GM12878 (cell line): Measurements from ENCODE around the gene SPATS2L. TPM values are rescaled to one million over a fixed set of nuclear protein-coding genes. Genes with fewer than 3 reads are reported as not detected.
A peak's percentile ranks its signal among the peaks of the same experiment; 100 is the strongest.

Source experiments
- ATAC-seq: fragments of 200-7000 bp; cut with Tn5 transposase; 3 replicates; pipeline ENCODE4 v1.9.1; 2020; ENCODE audit warnings: mild to moderate bottlenecking, moderate library complexity
- BruUV-seq: library from RNA; stranded (reverse); fragments of 400-500 nt; replicated peaks from 2 replicates; lab custom pipeline; 2021; lab: Mats Ljungman, UMichigan
- CTCF ChIA-PET: fragments of 300-600 bp; sonication (Branson Sonifier 250); formaldehyde crosslinking; extraction: SDS; loops from one replicate; lab custom pipeline; 2021; ENCODE audit warnings: inconsistent platforms; lab: Yijun Ruan, JAX
- POLR2A ChIA-PET: fragments of 350-600 bp; formaldehyde crosslinking; extraction: SDS; loops from one replicate; lab custom pipeline; 2021; ENCODE audit warnings: inconsistent platforms; lab: Charles Lee
- RAD21 ChIA-PET: fragments of 300-600 bp; sonication (Branson Sonifier 250); formaldehyde crosslinking; loops from one replicate; lab custom pipeline; 2023; ENCODE audit warnings: antibody characterized with exemption; ENCODE audit not compliant: unreplicated experiment; lab: Charles Lee
- SMC1A ChIA-PET: fragments of 300-600 bp; sonication (Branson Sonifier 250); formaldehyde crosslinking; loops from one replicate; lab custom pipeline; 2023; ENCODE audit not compliant: unreplicated experiment, uncharacterized antibody; lab: Charles Lee
- DNase-seq: peaks from one replicate; pipeline ENCODE4 v3.0.0-alpha.2; 2011; ENCODE audit warnings: low read depth, low spot score
- FAIRE-seq: peaks from 3 replicates; lab custom pipeline; 2011; peaks lifted over from hg19 to GRCh38; lab: Jason Lieb, UNC
- H2AFZ ChIP-seq: 2 replicates; pipeline ENCODE4 v1.6.0; 2011; ENCODE audit warnings: low read depth, low read length, control low read depth; ENCODE audit not compliant: control insufficient read depth
- H3K27ac ChIP-seq: 2 replicates; pipeline ENCODE4 v1.5.1; 2011; ENCODE audit warnings: control low read depth; ENCODE audit not compliant: control insufficient read depth, insufficient read depth
- H3K27me3 ChIP-seq, 2 experiments: replicated peaks in 1 of 2; 2 replicates each; pipeline versions ENCODE4 v1.6.0 to v1.6.1; 2011; ENCODE audit warnings: low read length in 1 of 2; ENCODE audit not compliant: control insufficient read depth in 2 of 2, insufficient read depth in 2 of 2
- H3K36me3 ChIP-seq, 2 experiments: 2 replicates each; pipeline ENCODE4 v1.5.1; 2011; ENCODE audit warnings: low read length in 1 of 2; ENCODE audit not compliant: control insufficient read depth in 2 of 2, insufficient read depth in 2 of 2
- H3K4me1 ChIP-seq: 2 replicates; pipeline ENCODE4 v1.6.1; 2011; ENCODE audit warnings: mild to moderate bottlenecking, low read length, moderate library complexity, mixed read lengths; ENCODE audit not compliant: control insufficient read depth, insufficient read depth
- H3K4me2 ChIP-seq: 2 replicates; pipeline ENCODE4 v1.6.0; 2011; ENCODE audit warnings: control low read depth; ENCODE audit not compliant: control insufficient read depth, insufficient read depth
- H3K4me3 ChIP-seq: fragments of 200-600 bp; sonication (generic); 2 replicates; pipeline ENCODE4 v1.5.1; 2016
- H3K79me2 ChIP-seq: 2 replicates; pipeline ENCODE4 v1.6.0; 2011; ENCODE audit warnings: low read length; ENCODE audit not compliant: control insufficient read depth, insufficient read depth
- H3K9ac ChIP-seq: 2 replicates; pipeline ENCODE4 v1.8.0; 2011; ENCODE audit warnings: low read length, control low read depth, mixed read lengths; ENCODE audit not compliant: control insufficient read depth, insufficient read depth
- H3K9me3 ChIP-seq: replicated peaks from 3 replicates; pipeline ENCODE4 v1.5.1; 2011; ENCODE audit warnings: mild to moderate bottlenecking, low read length; ENCODE audit not compliant: control insufficient read depth, insufficient read depth
- H4K20me1 ChIP-seq: 2 replicates; pipeline ENCODE4 v1.6.0; 2011; ENCODE audit not compliant: control insufficient read depth, insufficient read depth
- ASH2L ChIP-seq: fragments of 300-600, 200-600 bp; sonication (generic); IDR thresholded peaks from 2 replicates; pipeline ENCODE4 v1.6.1; 2017; ENCODE audit warnings: low read depth, mild to moderate bottlenecking, borderline replicate concordance
- BCL11A ChIP-seq: IDR thresholded peaks from 2 replicates; pipeline ENCODE4 v1.6.1; 2011; ENCODE audit warnings: low read depth, low read length
- CEBPB ChIP-seq, 2 experiments: fragments of 150-350 bp in 1 of 2; IDR thresholded peaks; 2 replicates each; pipeline ENCODE4 v1.6.1; 2012 to 2014; ENCODE audit warnings: low read depth in 2 of 2, low read length in 2 of 2, borderline replicate concordance in 1 of 2, inconsistent platforms in 1 of 2
- CHD4 ChIP-seq: fragments of 200-600 bp; sonication (generic); IDR thresholded peaks from 2 replicates; pipeline ENCODE4 v1.6.1; 2016; ENCODE audit warnings: mild to moderate bottlenecking
- EZH2 ChIP-seq: IDR thresholded peaks from 2 replicates; pipeline ENCODE4 v1.6.1; 2012; ENCODE audit warnings: low read depth, mild to moderate bottlenecking, control low read depth, inconsistent platforms, low read length, borderline replicate concordance; ENCODE audit not compliant: control insufficient read depth
- HDGF ChIP-seq: fragments of 450-650 bp; IDR thresholded peaks from 2 replicates; pipeline ENCODE4 v1.6.1; 2016; ENCODE audit warnings: antibody characterized with exemption
- IKZF2 ChIP-seq, 2 experiments: fragments of 450-650 bp; IDR thresholded peaks; 2 replicates each; pipeline ENCODE4 v1.6.1; 2017; ENCODE audit warnings: mild to moderate bottlenecking in 2 of 2, moderate library complexity in 2 of 2
- JUND ChIP-seq: IDR thresholded peaks from 2 replicates; pipeline ENCODE4 v1.6.1; 2012; ENCODE audit warnings: low read depth, mild to moderate bottlenecking, low read length, improper control_type of control experiment, moderate library complexity
- MTA3 ChIP-seq: IDR thresholded peaks from 2 replicates; pipeline ENCODE4 v1.6.1; 2012; ENCODE audit warnings: low read length, inconsistent platforms, borderline replicate concordance
- NR2C2 ChIP-seq: IDR thresholded peaks from 2 replicates; pipeline ENCODE4 v1.6.1; 2011; ENCODE audit warnings: borderline replicate concordance, low read depth; ENCODE audit not compliant: control insufficient read depth, insufficient read length
- SPI1 ChIP-seq: IDR thresholded peaks from 2 replicates; pipeline ENCODE4 v1.6.1; 2011; ENCODE audit warnings: low read depth, mild to moderate bottlenecking, low read length, moderate library complexity, borderline replicate concordance; ENCODE audit not compliant: insufficient read depth
- TCF3 ChIP-seq: IDR thresholded peaks from 2 replicates; pipeline ENCODE4 v1.6.1; 2012; ENCODE audit warnings: low read depth, mild to moderate bottlenecking, low read length, borderline replicate concordance; ENCODE audit not compliant: insufficient read depth
- ZZZ3 ChIP-seq: IDR thresholded peaks from 2 replicates; pipeline ENCODE4 v1.6.1; 2011; ENCODE audit warnings: low read depth; ENCODE audit not compliant: control insufficient read depth, insufficient read length
- WGBS: methylation state at CpG from one replicate; pipeline ENCODE4 v1.1.6; 2016; ENCODE audit warnings: low lambda C conversion rate; ENCODE audit not compliant: insufficient replicate concordance, insufficient coverage; ENCODE audit errors: missing lambda C conversion rate; 5-methylcytosine and 5-hydroxymethylcytosine counted together
- in situ Hi-C: fragments of 300-500 bp; cut with MboI; formaldehyde crosslinking; loops from 9 replicates; pipeline ENCODE4 v1.14.3; 2018; ENCODE audit warnings: mixed read lengths
- intact Hi-C: fragments of 100-400 bp; cut with micrococcal nuclease; formaldehyde crosslinking; loops from one replicate; pipeline ENCODE4 v1.14.2; 2022; ENCODE audit not compliant: unreplicated experiment
- polyA plus RNA-seq, 11 experiments: library from polyadenylated mRNA; depleted of rRNA in 4 of 11; unstranded in 6 of 11; stranded (reverse) in 5 of 11; fragments of >200 nt; fragmentation: Nextera tagmentation in 4 of 11; fragmentation: Illumina TruSeq in 1 of 11; extraction: Ambion mirVana in 4 of 11; extraction: Trizol in 1 of 11; gene quantifications; 1 replicate in 1 of 11; 2 replicates in 10 of 11; pipeline versions ENCODE4 v1.2.1 to v1.2.3, GENCODE V29; 2011 to 2016; ENCODE audit warnings: inconsistent platforms in 2 of 11, missing spikeins in 2 of 11, low read depth in 1 of 11
- total RNA-seq, 4 experiments: library from RNA; depleted of rRNA in 3 of 4; stranded (reverse); fragments of >200 nt in 3 of 4; fragmentation: Illumina TruSeq in 1 of 4; extraction: Trizol in 1 of 4; gene quantifications; 2 replicates each; pipeline versions ENCODE4 v1.2.1 to v1.2.3, GENCODE V29; 2013 to 2021
- TF ChIP-seq, protein P1 (sequence below): fragments of 450-650 bp; formaldehyde crosslinking; IDR thresholded peaks from 2 replicates; pipeline ENCODE4 v1.5.0; 2022; ENCODE audit warnings: mild to moderate bottlenecking, missing genetic modification characterization

SPATS2L gene
- total and polyA plus RNA-seq, 10 of the 15 experiments (the other 5 are each of a cell fraction or from before 2014, with no cell fraction given), result 5.2 to 30.0 (median 20.1) TPM

- SMC1A ChIA-PET, result interaction anchor here (1.3 to 5.2 kb wide), 3 partner anchors 28 to 39 kb away, joined by 4 to 28 read pairs (median 11); no protein-coding TSS in a partner anchor
- FAIRE-seq, result no peak
These were observed 136.9 kb downstream of the SPATS2L start for GRCh38 chr2:200443376-200443775.

DNA sequence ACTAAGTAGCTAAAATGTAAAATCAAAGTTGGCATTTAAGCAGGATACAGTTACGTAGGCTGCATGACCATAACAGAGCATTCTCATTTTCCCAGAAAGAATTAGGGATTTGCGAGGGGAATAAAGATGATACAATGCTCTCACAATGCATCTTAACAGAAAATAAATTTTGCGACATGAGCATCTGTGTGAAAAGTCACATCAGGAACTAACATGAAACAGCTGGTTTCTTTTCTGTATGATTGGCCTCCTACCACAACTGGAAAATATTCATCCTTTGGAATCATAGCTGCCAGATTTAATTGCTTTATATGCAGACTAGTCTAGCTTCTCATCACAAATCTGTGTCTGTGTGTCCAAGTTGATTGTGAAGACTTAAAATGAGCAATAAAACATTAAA lies 137.4 kb downstream of the SPATS2L start:
- CTCF ChIA-PET, result interaction anchor here (1.2 to 7.2 kb wide), 3 partner anchors 12 to 38 kb away, joined by 3 to 68 read pairs (median 30); no protein-coding TSS in a partner anchor

More at GRCh38 chr2:200443376-200443775, 136.9 kb downstream of the SPATS2L start:
- no peak for TF ChIP-seq EZH2
- peak; percentile 45; the same call in 1 of the 2 replicates for TF ChIP-seq SPI1
- no peak for TF ChIP-seq ZZZ3
- no peak for TF ChIP-seq ASH2L
- H3K36me3 ChIP-seq, result no peaks in the 10 kb centered on the region
- no peaks in the 10 kb centered on the region for H3K4me1 ChIP-seq
- ATAC-seq (no peak), DNase-seq (no peak)
- POLR2A ChIA-PET, result interaction anchor here (0.5 kb wide), 1 partner anchor 103 kb away, joined by 5 read pairs; no protein-coding TSS in a partner anchor
- no peaks in the 10 kb centered on the region for H3K27me3 ChIP-seq
- no peaks in the 10 kb centered on the region for H3K9me3 ChIP-seq
- H3K27ac ChIP-seq, result no peak overlapping the region
- no peak overlapping the region for H2AFZ ChIP-seq
- no peak overlapping the region for H3K4me2 ChIP-seq
- RAD21 ChIA-PET, result no interaction called here
- in situ Hi-C loops (no loop called here), intact Hi-C loops (no loop called here)
- no peaks in the 10 kb centered on the region for H3K79me2 ChIP-seq
- no peak overlapping the region for H3K4me3 ChIP-seq
- CTCF ChIA-PET, result interaction anchor here (1.2 to 4.6 kb wide), 2 partner anchors 11 to 28 kb away, joined by 3 to 30 read pairs; no protein-coding TSS in a partner anchor
- H4K20me1 ChIP-seq, result no peaks in the 10 kb centered on the region
- 60% methylated on average over 5 of the region's 5 CpGs for WGBS
- no peak overlapping the region for H3K9ac ChIP-seq
- no TSS peak for BruUV-seq

More for the DNA sequence above, 137.4 kb downstream of the SPATS2L start:
- DNase-seq, result no peak
- Histone ChIP-seq H3K4me3 (no peak overlapping the region), H4K20me1 (no peaks in the 10 kb centered on the region), H3K9ac (no peak overlapping the region), H3K79me2 (no peaks in the 10 kb centered on the region), H3K9me3 (no peaks in the 10 kb centered on the region), H3K4me1 (no peaks in the 10 kb centered on the region), H3K27me3 (no peaks in the 10 kb centered on the region), H2AFZ (no peak overlapping the region), H3K27ac (no peak overlapping the region), H3K4me2 (no peak overlapping the region), H3K36me3 (no peaks in the 10 kb centered on the region)
- 98% methylated on average over 3 of the region's 3 CpGs for WGBS
- ChIA-PET SMC1A (interaction anchor here (0.6 to 5.2 kb wide), 4 partner anchors 27 to 115 kb away, joined by 3 to 28 read pairs (median 8); no protein-coding TSS in a partner anchor), RAD21 (no interaction called here), POLR2A (no interaction called here)
- in situ Hi-C loops (no loop called here), intact Hi-C loops (no loop called here)
- no peak for ATAC-seq
- BruUV-seq, result no TSS peak
- TF ChIP-seq TCF3, result no peak
- no peak for TF ChIP-seq CHD4
- TF ChIP-seq NR2C2, result no peak
- TF ChIP-seq HDGF, result no peak
- TF ChIP-seq, protein P1, sequence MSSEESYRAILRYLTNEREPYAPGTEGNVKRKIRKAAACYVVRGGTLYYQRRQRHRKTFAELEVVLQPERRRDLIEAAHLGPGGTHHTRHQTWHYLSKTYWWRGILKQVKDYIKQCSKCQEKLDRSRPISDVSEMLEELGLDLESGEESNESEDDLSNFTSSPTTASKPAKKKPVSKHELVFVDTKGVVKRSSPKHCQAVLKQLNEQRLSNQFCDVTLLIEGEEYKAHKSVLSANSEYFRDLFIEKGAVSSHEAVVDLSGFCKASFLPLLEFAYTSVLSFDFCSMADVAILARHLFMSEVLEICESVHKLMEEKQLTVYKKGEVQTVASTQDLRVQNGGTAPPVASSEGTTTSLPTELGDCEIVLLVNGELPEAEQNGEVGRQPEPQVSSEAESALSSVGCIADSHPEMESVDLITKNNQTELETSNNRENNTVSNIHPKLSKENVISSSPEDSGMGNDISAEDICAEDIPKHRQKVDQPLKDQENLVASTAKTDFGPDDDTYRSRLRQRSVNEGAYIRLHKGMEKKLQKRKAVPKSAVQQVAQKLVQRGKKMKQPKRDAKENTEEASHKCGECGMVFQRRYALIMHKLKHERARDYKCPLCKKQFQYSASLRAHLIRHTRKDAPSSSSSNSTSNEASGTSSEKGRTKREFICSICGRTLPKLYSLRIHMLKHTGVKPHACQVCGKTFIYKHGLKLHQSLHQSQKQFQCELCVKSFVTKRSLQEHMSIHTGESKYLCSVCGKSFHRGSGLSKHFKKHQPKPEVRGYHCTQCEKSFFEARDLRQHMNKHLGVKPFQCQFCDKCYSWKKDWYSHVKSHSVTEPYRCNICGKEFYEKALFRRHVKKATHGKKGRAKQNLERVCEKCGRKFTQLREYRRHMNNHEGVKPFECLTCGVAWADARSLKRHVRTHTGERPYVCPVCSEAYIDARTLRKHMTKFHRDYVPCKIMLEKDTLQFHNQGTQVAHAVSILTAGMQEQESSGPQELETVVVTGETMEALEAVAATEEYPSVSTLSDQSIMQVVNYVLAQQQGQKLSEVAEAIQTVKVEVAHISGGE (CRISPR knock-in tag), result no peak
- TF ChIP-seq EZH2, result no peak
- TF ChIP-seq BCL11A, result no peak
- no peak for TF ChIP-seq JUND
- no peak for TF ChIP-seq CEBPB (IDR thresholded peaks at IDR 0.05; ENCODE audit: borderline replicate concordance in 1 of 2, low read depth in 2 of 2, low read length in 2 of 2)
- no peak for TF ChIP-seq MTA3
- TF ChIP-seq IKZF2 (IDR thresholded peaks at IDR 0.05), result no peak
- FAIRE-seq, result no peak
